NK-92 (cell line): ENCODE results near the gene NDRG2.
"Not testable (repeated sequence)": the region's sequence is repeated elsewhere in the genome, so short reads cannot be mapped to it uniquely, and the experiment has no call there.

Experiments
- DNase-seq: peaks from one replicate; lab custom pipeline; 2025; ENCODE audit not compliant: unreplicated experiment; lab: John Stamatoyannopoulos, UW

The NDRG2 gene

DNA sequence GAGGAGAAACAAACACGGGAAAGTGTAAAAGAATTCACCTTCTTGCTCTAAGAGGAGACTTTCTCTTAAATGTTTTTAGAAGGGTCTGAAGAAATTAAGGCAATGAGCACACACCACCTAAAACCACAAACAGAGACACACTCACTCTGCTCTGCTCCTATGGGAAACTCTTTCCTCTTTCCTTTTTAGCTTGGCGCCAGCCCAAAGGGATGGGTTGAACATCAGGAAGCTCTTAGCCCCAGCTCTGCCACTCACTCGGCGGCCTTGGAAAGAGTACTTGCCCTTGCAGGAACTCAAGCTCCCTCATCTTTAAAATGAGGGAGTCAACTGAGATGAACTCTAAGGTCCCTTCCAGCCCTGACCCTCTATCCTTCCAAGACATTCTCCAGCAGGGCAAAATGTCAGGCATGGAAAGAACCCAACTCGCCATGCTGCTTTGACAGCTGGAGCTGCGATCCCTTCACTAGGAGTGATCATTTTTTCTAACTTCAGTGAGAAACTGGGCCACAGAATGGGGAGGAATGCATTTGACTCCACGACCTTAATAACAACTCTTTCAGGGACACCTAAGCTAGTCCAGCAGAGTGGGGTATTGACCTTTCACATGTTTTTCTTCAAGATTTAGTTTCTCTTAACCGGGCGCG is 31.8 kb upstream of the NDRG2 start:
- no peak for DNase-seq

DNA sequence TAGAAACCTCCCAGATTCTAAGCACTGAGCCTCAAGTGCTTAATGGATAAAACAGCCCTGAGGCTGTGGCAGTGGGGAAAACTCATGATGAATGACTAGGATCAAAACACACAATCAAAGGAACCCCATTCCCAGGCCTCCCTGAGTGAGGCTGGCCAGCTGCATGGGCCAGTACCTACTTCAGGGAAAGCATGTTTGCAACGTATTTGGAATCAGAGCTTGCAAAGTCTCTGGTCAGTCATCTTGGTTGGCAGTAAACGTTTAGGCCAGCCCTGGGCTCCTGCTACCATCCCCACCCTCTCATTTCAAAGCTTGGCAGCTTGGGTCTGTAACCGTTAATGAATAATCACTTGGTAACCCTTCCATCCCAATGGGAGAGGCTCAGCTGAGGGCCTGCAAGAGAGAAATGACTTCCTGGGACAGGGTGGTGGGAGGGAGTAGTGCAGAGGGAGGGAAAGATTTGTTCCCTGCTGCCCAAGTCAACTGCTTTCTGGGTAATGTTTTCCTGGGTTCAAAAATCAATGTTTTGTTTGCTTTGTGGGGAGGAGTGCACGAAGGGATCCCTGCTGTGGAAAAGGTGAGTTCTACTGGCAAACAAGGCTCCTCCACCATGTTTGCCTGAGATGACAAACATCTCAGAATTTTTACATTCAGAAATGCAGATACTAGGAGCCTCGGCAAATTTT is 30.7 kb upstream of the NDRG2 start:
- no peak for DNase-seq

DNA sequence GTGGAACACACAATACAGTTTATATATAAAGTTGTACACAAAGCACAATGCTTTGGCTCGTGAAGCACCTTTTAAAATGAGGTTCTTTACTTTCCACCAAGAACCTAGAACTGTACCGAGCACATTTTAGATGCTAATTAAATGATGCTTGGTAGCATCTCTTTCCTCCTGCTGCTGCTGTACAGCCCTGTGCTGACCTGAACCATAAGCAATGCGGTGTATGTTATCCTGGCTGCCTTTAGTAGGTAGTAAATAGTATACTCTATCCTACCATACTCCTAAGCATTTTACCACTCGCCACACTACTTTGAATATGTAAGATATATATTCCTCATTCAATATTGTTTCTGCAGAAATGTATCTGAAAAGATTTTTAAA is 29.9 kb upstream of the NDRG2 start:
- no peak for DNase-seq

DNA sequence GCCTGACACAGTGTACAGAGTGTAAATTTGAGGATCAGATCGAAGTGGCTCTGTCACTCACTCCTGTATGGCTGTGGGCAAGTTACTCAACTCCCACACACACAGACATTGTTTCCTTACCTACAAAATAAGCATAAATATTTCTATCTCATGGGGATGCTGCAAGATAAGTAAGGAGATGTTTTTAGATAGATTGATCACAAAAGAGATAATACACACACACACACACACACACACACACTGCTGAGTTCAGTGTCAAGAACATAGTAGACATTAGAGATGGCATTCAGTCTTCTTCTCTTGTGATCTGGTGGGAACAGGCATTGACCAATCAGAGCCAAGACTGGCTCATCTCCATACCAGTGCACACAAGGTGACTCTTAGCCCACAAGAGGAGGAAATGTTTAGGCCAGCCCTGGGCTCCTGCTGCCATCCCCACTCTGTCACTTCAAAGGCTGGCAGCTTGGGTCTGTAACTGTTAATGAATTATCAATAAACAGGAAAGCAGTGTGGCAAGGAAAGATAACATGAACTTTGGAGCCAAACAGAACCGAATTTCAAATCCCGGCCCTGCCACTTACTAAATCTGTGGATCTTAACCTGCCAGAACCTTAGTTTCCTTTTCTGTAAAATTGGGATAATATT is 29.4 kb upstream of the NDRG2 start:
- DNase-seq: no peak

DNA sequence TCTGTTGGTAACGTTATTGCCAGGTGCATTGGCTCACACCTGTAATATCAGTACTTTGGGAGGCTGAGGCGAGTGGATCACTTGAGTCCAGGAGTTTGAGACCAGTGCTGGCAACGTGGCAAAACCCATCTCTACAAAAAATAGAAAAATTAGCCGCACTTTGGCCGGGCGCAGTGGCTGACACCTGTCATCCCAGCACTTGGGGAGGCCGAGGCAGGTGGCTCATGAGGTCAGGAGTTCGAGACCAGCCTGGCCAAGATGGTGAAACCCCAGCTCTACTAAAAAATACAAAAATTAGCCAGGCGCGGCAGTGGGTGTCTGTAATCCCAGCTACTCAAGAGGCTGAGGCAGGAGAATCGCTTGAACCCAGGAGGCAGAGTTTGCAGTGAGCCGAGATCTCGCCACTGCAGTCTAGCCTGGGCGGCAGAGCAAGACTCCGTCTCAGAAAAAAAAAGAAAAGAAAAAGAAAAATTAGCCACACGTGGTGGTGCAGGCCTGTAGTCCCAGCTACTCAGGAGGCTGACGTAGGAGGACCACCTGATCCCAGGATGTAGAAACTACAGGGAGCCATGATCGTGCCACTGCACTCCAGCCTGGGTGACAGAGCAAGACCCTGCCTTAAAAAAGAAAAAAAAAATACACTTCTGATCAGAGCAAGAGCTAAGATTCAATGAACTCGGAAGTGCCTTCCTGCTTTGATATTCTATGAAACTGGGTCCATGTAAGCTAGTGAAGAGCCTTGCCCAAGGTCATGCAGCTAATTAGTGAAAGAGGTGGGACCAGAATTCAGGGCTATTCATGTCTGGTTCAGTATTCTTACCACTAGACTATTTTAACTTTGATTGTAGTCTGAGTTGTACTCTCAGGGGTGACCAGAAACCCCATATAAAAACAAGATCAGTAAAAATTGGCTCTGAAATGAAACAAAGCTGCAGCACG is 28.6 kb upstream of the NDRG2 start:
- DNase-seq: no peak

GRCh38 chr14:21050597-21050996 is 25.7 kb upstream of the NDRG2 start:
- DNase-seq: no peak

DNA sequence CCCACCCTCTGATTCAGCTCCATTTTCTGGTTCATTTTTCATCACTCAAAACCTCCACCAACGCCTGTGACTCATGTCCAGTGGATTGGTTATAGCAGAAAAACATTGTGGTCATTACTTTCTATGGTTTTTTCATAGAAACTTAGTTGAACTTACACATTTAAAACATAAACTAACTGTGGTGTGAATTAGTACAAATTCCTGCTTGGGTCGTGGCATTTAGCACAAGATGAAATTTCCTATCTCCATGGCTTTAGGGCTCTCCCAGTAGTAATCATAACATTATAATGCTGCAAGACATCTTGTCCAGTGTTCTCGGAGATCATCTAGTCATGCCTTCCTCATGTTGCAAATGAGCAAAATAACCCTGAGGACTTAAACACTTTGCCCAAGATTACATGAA is 24.4 kb upstream of the NDRG2 start:
- DNase-seq: no peak

GRCh38 chr14:21048638-21049037 is 23.8 kb upstream of the NDRG2 start:
- DNase-seq: no peak

DNA sequence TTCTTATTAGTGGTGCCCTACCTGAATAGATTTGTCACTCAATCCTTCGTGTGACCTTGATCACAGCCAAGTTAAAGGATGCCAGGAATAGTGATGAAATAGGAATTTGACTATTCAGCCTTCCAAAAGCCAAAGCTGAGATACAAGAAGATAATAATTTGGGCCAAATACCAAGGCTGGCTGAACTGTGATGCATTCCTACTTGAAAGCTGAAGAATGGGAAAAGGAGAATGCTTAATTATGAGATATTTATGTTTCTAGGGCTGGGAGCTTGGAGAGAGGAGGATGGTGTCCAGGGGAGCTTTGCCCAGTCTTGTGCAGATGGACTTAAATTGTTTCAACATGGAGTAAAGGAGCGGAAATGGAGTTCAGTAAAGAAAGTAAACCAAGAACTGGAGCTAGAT is 22.5 kb upstream of the NDRG2 start:
- DNase-seq: no peak

GRCh38 chr14:21043974-21044618 is 19.2 kb upstream of the NDRG2 start:
- DNase-seq: no peak

GRCh38 chr14:21043387-21043973 is 18.6 kb upstream of the NDRG2 start:
- DNase-seq: no peak

GRCh38 chr14:21042918-21043317 is 18.1 kb upstream of the NDRG2 start:
- no peak for DNase-seq

- no peak for DNase-seq
Observed at GRCh38 chr14:21041676-21042433, 17.0 kb upstream of the NDRG2 start, which contains the start of gene RNASE7. Gene RNASE7 (plus strand): TSS chr14:21042362. CDS start chr14:21042993, 631 bp downstream.

DNA sequence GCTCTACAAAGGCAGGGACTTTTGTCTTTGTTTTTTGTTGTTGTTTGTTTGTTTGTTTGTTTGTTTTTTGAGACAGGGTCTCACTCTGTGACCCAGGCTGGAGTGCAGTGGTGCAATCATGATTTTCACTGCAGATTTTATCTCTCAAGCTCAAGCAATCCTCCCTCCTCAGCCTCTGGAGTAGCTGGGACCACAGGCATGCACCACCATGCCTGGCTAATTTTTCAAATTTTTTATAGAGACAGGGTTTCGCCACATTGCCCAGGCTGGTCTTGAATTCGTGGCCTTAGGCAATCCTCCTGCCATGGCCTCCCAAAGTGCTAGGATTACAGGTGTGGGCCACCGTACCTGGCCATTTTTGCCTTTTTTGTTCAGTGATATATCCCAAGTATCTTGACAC is 16.1 kb upstream of the NDRG2 start:
- DNase-seq: not testable (repeated sequence)

DNA sequence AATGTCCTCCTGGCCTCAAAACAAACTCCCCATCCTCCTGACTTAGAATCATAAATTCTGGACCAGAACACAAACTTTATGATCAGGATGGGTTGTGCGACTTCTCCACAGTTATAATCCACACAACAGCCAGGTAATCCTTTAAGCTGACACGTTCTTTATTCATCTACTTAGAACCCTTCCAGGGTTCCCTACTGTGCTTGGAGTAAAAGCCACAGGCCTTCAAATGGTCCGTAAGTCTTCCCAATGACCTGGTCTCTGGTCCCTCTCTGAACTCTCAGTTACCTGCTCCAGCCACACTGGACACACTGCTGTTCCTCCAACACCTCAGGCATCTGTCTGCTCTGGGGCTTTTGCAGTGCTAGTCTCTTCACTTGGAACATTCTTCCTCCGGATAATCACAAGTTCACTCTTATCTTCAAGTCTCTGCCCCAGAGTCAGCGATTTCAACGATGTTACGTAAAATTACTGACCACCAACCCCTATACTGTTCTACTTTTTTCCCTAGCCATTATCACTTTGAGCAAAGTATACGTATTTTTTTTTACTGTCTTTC is 15.6 kb upstream of the NDRG2 start:
- no peak for DNase-seq

GRCh38 chr14:21039585-21040369 is 14.9 kb upstream of the NDRG2 start:
- DNase-seq: no peak

DNA sequence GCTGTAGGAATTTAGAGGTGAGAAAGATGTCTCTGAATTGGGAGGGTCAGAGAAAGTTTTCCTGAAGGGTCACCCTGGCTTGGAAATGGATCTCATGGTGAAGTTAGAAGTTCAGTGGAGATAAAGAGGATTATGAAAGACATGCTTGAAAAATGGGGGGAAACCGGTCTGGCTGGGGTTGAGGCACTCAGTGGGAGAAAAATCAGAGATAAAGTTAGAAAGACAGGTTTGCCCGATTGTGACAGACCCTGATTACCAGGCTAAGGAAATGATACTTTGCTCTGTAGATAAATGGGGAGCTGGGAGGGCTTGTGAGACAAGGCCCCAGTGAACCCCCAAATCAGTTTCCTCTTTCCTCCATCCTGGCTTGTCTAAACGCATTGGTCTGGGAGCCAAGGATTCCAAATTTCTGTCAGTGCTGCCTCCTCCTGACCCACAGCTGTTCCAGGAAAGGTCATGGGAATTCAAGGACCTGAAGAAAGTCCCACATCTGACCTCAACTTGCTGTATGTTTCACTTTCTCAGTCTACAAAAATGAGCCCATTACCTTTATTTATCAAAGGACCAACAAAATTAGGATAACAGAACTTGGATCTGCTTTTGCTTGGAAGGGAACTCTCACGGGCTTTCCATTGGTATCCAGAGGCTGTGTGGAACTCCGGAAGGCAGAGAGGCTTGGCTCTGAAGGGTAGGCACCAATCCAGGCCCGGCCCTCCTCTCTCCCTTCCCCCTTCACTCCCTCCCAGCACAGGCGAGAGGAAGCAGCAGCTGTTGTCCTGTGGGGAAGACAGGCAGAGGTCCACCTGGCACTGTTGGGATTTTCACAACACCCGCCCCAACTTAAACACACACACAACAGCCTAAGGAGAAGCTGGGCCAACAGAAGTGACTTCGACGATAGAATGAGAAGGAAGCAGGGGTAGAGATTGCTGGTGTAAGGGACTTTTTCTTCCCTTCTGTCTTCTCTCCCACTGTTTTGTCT is 13.9 kb upstream of the NDRG2 start:
- no peak for DNase-seq
